Mucosa of gallbladder (tissue), 1 donor: ENCODE measurements around the gene MAMDC2. TPM values are rescaled to one million over a fixed set of nuclear protein-coding genes. Genes with fewer than 3 reads are reported as not detected.
"Not testable (repeated sequence)": the region's sequence is repeated elsewhere in the genome, so short reads cannot be mapped to it uniquely, and the experiment has no call there.

ENCODE experiments used
- DNase-seq: peaks from one replicate; pipeline ENCODE4 v3.0.0-alpha.2; 2020; ENCODE audit warnings: low spot score
- total RNA-seq: library from RNA; stranded (reverse); gene quantifications from one replicate; pipeline ENCODE4 v1.2.1, GENCODE V29; 2021
- donor health status: DM: no; HTN: no; CAD: no.

MAMDC2 gene
- total RNA-seq, 1 donor from 2014 or later: 38.9 TPM

GRCh38 chr9:70197216-70198044 lies 153.8 kb downstream of the MAMDC2 start:
- DNase-seq: no peak

- DNase-seq: not testable (repeated sequence)
Observed at GRCh38 chr9:70204743-70205142, 161.1 kb downstream of the MAMDC2 start.

- no peak for DNase-seq
Observed at GRCh38 chr9:70205366-70206020, 161.8 kb downstream of the MAMDC2 start.

GRCh38 chr9:70217029-70217428 lies 173.4 kb downstream of the MAMDC2 start:
- no peak for DNase-seq

GRCh38 chr9:70218767-70219166 lies 175.1 kb downstream of the MAMDC2 start:
- no peak for DNase-seq

GRCh38 chr9:70220216-70220615 lies 176.6 kb downstream of the MAMDC2 start:
- DNase-seq: no peak

- no peak for DNase-seq
Observed at GRCh38 chr9:70222354-70222753, 178.7 kb downstream of the MAMDC2 start.

GRCh38 chr9:70228118-70228517 lies 184.5 kb downstream of the MAMDC2 start:
- no peak for DNase-seq

- no peak for DNase-seq
Observed at GRCh38 chr9:70228611-70229010, 185.0 kb downstream of the MAMDC2 start.

GRCh38 chr9:70229026-70229425 lies 185.4 kb downstream of the MAMDC2 start:
- DNase-seq: no peak

GRCh38 chr9:70229579-70229978 lies 185.9 kb downstream of the MAMDC2 start:
- DNase-seq: no peak

- no peak for DNase-seq
Observed at GRCh38 chr9:70232476-70232875, 188.8 kb downstream of the MAMDC2 start.

GRCh38 chr9:70234208-70234607 lies 190.6 kb downstream of the MAMDC2 start:
- not testable (repeated sequence) for DNase-seq

- DNase-seq: not testable (repeated sequence)
Observed at GRCh38 chr9:70245952-70246351, 202.3 kb downstream of the MAMDC2 start.

GRCh38 chr9:70250221-70250620 lies 206.6 kb downstream of the MAMDC2 start:
- no peak for DNase-seq

GRCh38 chr9:70255486-70255885 lies 211.8 kb downstream of the MAMDC2 start:
- no peak for DNase-seq

- no peak for DNase-seq
Observed at GRCh38 chr9:70256123-70256551, 212.5 kb downstream of the MAMDC2 start.

- DNase-seq: no peak
Observed at GRCh38 chr9:70257502-70257901, 213.9 kb downstream of the MAMDC2 start.

- DNase-seq: peak; percentile 23
Observed at GRCh38 chr9:70257991-70258691, 214.5 kb downstream of the MAMDC2 start.

GRCh38 chr9:70258692-70259511 lies 215.3 kb downstream of the MAMDC2 start, which contains the start of gene SMC5:
Gene SMC5 (plus strand): TSS chr9:70258978. CDS start chr9:70259079, 101 bp downstream.
- peak; percentile 92 for DNase-seq

- DNase-seq: no peak
Observed at GRCh38 chr9:70259512-70259802, 215.8 kb downstream of the MAMDC2 start.

GRCh38 chr9:70260007-70260443 lies 216.4 kb downstream of the MAMDC2 start:
- peak; percentile 27 for DNase-seq
